ENCODE data around the gene NLRP3.

- TF ChIP-seq EZH2phosphoT487 (IDR thresholded peaks at IDR 0.05; ENCODE audit: insufficient read depth, low read depth), result no peak
- no peak for TF ChIP-seq EZH2 (IDR thresholded peaks at IDR 0.05; ENCODE audit: insufficient read depth, poor library complexity, severe bottlenecking)
These were observed 14.5 kb upstream of the NLRP3 start for GRCh38 chr1:247401310-247402119.
